NAMALWA (cell line): Measurements from ENCODE around the gene ARL6IP6.

Source experiments
- DNase-seq: peaks from one replicate; pipeline ENCODE4 v3.0.0-alpha.2; 2015; ENCODE audit warnings: low spot score

Gene ARL6IP6

GRCh38 chr2:152718076-152718908 is at the start of gene ARL6IP6:
TSS of gene ARL6IP6 (plus strand) at chr2:152718620. CDS start at chr2:152718625, 5 bp downstream.
- peak; percentile 94 for DNase-seq

- no peak for DNase-seq
These were observed 44.1 kb upstream of the ARL6IP6 start for GRCh38 chr2:152674334-152674733.

- DNase-seq = no peak
These were observed 42.0 kb upstream of the ARL6IP6 start for GRCh38 chr2:152676461-152676860.

GRCh38 chr2:152678808-152679207 is 39.6 kb upstream of the ARL6IP6 start:
- DNase-seq = no peak

GRCh38 chr2:152682663-152683062 is 35.8 kb upstream of the ARL6IP6 start:
- DNase-seq = no peak

- no peak for DNase-seq
These were observed 35.0 kb upstream of the ARL6IP6 start for GRCh38 chr2:152683400-152683799.

GRCh38 chr2:152686321-152686720 is 32.1 kb upstream of the ARL6IP6 start:
- no peak for DNase-seq

GRCh38 chr2:152693033-152693432 is 25.4 kb upstream of the ARL6IP6 start:
- DNase-seq = no peak

- DNase-seq = no peak
These were observed 24.2 kb upstream of the ARL6IP6 start for GRCh38 chr2:152694161-152694661.

GRCh38 chr2:152695763-152696162 is 22.7 kb upstream of the ARL6IP6 start:
- no peak for DNase-seq

GRCh38 chr2:152696476-152696875 is 21.9 kb upstream of the ARL6IP6 start:
- no peak for DNase-seq

GRCh38 chr2:152701198-152701597 is 17.2 kb upstream of the ARL6IP6 start:
- no peak for DNase-seq

- DNase-seq = no peak
These were observed 11.9 kb upstream of the ARL6IP6 start for GRCh38 chr2:152706477-152707021.

- no peak for DNase-seq
These were observed 9.7 kb upstream of the ARL6IP6 start for GRCh38 chr2:152708742-152709141.

GRCh38 chr2:152710713-152711112 is 7.7 kb upstream of the ARL6IP6 start:
- no peak for DNase-seq

- DNase-seq = no peak
These were observed 3.3 kb upstream of the ARL6IP6 start for GRCh38 chr2:152715112-152715511.

- peak; percentile 81 for DNase-seq
These were observed 2.5 kb upstream of the ARL6IP6 start for GRCh38 chr2:152715854-152716428.

- DNase-seq = peak; percentile 71
These were observed 1.6 kb upstream of the ARL6IP6 start for GRCh38 chr2:152716805-152717227.

- peak; percentile 98 for DNase-seq
These were observed 968 bp upstream of the ARL6IP6 start, which contains the start of gene PRPF40A for GRCh38 chr2:152717228-152718075. TSS of gene PRPF40A (minus strand) at chr2:152717461. CDS start at chr2:152717439, 22 bp downstream.

- peak; percentile 90 for DNase-seq
These were observed 657 bp downstream of the ARL6IP6 start for GRCh38 chr2:152718909-152719645.

- DNase-seq = no peak
These were observed 2.4 kb downstream of the ARL6IP6 start for GRCh38 chr2:152720794-152721193.
